Measurements from ENCODE around the gene DNM2.
A peak's percentile ranks its signal among the peaks of the same experiment; 100 is the strongest.

The DNM2 gene

GRCh38 chr19:10784257-10784656, 66.4 kb downstream of the DNM2 start:
- DNase-seq, result peak in 1 of 2 donors; percentile 32

GRCh38 chr19:10788146-10788545, 70.3 kb downstream of the DNM2 start:
- DNase-seq, result no peak

GRCh38 chr19:10789866-10790265, 72.0 kb downstream of the DNM2 start:
- DNase-seq, result no peak

- no peak for DNase-seq
These were observed 78.8 kb downstream of the DNM2 start for GRCh38 chr19:10796653-10797052.

- DNase-seq, result peak; percentile 68 to 80
These were observed 79.2 kb downstream of the DNM2 start for GRCh38 chr19:10797078-10797477.

- peak; percentile 88 to 94 for DNase-seq
These were observed 79.8 kb downstream of the DNM2 start for GRCh38 chr19:10797541-10798256.

- DNase-seq, result no peak
These were observed 82.6 kb downstream of the DNM2 start for GRCh38 chr19:10800488-10800887.

- DNase-seq, result no peak
These were observed 84.6 kb downstream of the DNM2 start for GRCh38 chr19:10802479-10802878.

GRCh38 chr19:10803252-10803651, 85.4 kb downstream of the DNM2 start:
- no peak for DNase-seq

- DNase-seq, result peak in 1 of 2 donors; percentile 39
These were observed 87.3 kb downstream of the DNM2 start for GRCh38 chr19:10805065-10805757.

GRCh38 chr19:10805758-10806247, 87.9 kb downstream of the DNM2 start:
- no peak for DNase-seq

- DNase-seq, result peak in 1 of 2 donors; percentile 50
These were observed 91.2 kb downstream of the DNM2 start for GRCh38 chr19:10808937-10809649.

- peak in 1 of 2 donors; percentile 35 for DNase-seq
These were observed 91.9 kb downstream of the DNM2 start for GRCh38 chr19:10809651-10810285.

- no peak for DNase-seq
These were observed 93.7 kb downstream of the DNM2 start for GRCh38 chr19:10811391-10812111.

- DNase-seq, result no peak
These were observed 94.3 kb downstream of the DNM2 start for GRCh38 chr19:10812196-10812595.

GRCh38 chr19:10812902-10813404, 95.1 kb downstream of the DNM2 start:
- peak; percentile 28 to 60 for DNase-seq

- DNase-seq, result no peak
These were observed 97.2 kb downstream of the DNM2 start for GRCh38 chr19:10815007-10815536.

GRCh38 chr19:10815969-10816644, 98.2 kb downstream of the DNM2 start:
- DNase-seq, result no peak

- no peak for DNase-seq
These were observed 98.8 kb downstream of the DNM2 start for GRCh38 chr19:10816691-10817090.

GRCh38 chr19:10817291-10818038, 99.6 kb downstream of the DNM2 start:
- DNase-seq, result no peak
